ENCODE measurements around the gene CHID1. TPM values are rescaled to one million over a fixed set of nuclear protein-coding genes. Genes with fewer than 3 reads are reported as not detected.
A peak's percentile ranks its signal among the peaks of the same experiment; 100 is the strongest.

CHID1 gene
- total RNA-seq, 2 experiments from 2014 or later: 73.1 to 81.6 TPM

GRCh38 chr11:870127-870413, 40.5 kb downstream of the CHID1 start:
- H3K4me3 Mint-ChIP-seq: no peak overlapping the region
- no peaks in the 10 kb centered on the region for H3K27me3 Mint-ChIP-seq
- H3K36me3 Mint-ChIP-seq: peaks cover 1% of the 10 kb centered on the region
- no peaks in the 10 kb centered on the region for H3K4me1 Mint-ChIP-seq
- DNase-seq: no peak
- no peaks in the 10 kb centered on the region for H3K9me3 Mint-ChIP-seq
- H3K27ac Mint-ChIP-seq: no peak overlapping the region

- Mint-ChIP-seq H3K9me3 (no peaks in the 10 kb centered on the region), H3K36me3 (peaks cover 1% of the 10 kb centered on the region), H3K27ac (no peak overlapping the region), H3K4me1 (no peaks in the 10 kb centered on the region), H3K27me3 (no peaks in the 10 kb centered on the region), H3K4me3 (no peak overlapping the region)
- no peak for DNase-seq
These were observed 41.0 kb downstream of the CHID1 start for GRCh38 chr11:869399-870126.

- no peaks in the 10 kb centered on the region for H3K4me1 Mint-ChIP-seq
- DNase-seq: no peak
- H3K27ac Mint-ChIP-seq: peak overlapping the region; percentile 54
- H3K4me3 Mint-ChIP-seq: no peak overlapping the region
- no peaks in the 10 kb centered on the region for H3K9me3 Mint-ChIP-seq
- no peaks in the 10 kb centered on the region for H3K27me3 Mint-ChIP-seq
- H3K36me3 Mint-ChIP-seq: no peaks in the 10 kb centered on the region
These were observed 41.8 kb downstream of the CHID1 start for GRCh38 chr11:868802-869201.

GRCh38 chr11:868394-868793, 42.2 kb downstream of the CHID1 start:
- Mint-ChIP-seq H3K27ac (peak overlapping the region; percentile 54), H3K4me1 (no peaks in the 10 kb centered on the region), H3K9me3 (no peaks in the 10 kb centered on the region), H3K36me3 (no peaks in the 10 kb centered on the region), H3K4me3 (no peak overlapping the region), H3K27me3 (no peaks in the 10 kb centered on the region)
- DNase-seq: no peak

- Mint-ChIP-seq H3K27me3 (no peaks in the 10 kb centered on the region), H3K27ac (no peak overlapping the region), H3K9me3 (no peaks in the 10 kb centered on the region), H3K4me3 (no peak overlapping the region), H3K4me1 (no peaks in the 10 kb centered on the region), H3K36me3 (no peaks in the 10 kb centered on the region)
- no peak for DNase-seq
These were observed 42.7 kb downstream of the CHID1 start for GRCh38 chr11:867856-868358.

- no peaks in the 10 kb centered on the region for H3K36me3 Mint-ChIP-seq
- H3K4me1 Mint-ChIP-seq: no peaks in the 10 kb centered on the region
- H3K27me3 Mint-ChIP-seq: no peaks in the 10 kb centered on the region
- no peak overlapping the region for H3K4me3 Mint-ChIP-seq
- DNase-seq: no peak
- no peaks in the 10 kb centered on the region for H3K9me3 Mint-ChIP-seq
- H3K27ac Mint-ChIP-seq: no peak overlapping the region
These were observed 44.1 kb downstream of the CHID1 start for GRCh38 chr11:866481-866880.

GRCh38 chr11:865462-866430, 44.9 kb downstream of the CHID1 start:
- Mint-ChIP-seq H3K4me3 (no peak overlapping the region), H3K27ac (no peak overlapping the region), H3K4me1 (no peaks in the 10 kb centered on the region), H3K27me3 (no peaks in the 10 kb centered on the region), H3K9me3 (no peaks in the 10 kb centered on the region), H3K36me3 (no peaks in the 10 kb centered on the region)
- no peak for DNase-seq

GRCh38 chr11:864898-865297, 45.7 kb downstream of the CHID1 start:
- no peaks in the 10 kb centered on the region for H3K36me3 Mint-ChIP-seq
- DNase-seq: no peak
- H3K4me1 Mint-ChIP-seq: no peaks in the 10 kb centered on the region
- H3K9me3 Mint-ChIP-seq: no peaks in the 10 kb centered on the region
- no peaks in the 10 kb centered on the region for H3K27me3 Mint-ChIP-seq
- H3K27ac Mint-ChIP-seq: no peak overlapping the region
- no peak overlapping the region for H3K4me3 Mint-ChIP-seq

- DNase-seq: no peak
- Mint-ChIP-seq H3K27ac (no peak overlapping the region), H3K36me3 (no peaks in the 10 kb centered on the region), H3K4me1 (peaks cover 2% of the 10 kb centered on the region), H3K4me3 (no peak overlapping the region), H3K9me3 (no peaks in the 10 kb centered on the region), H3K27me3 (no peaks in the 10 kb centered on the region)
These were observed 46.4 kb downstream of the CHID1 start for GRCh38 chr11:863910-864827.

- no peaks in the 10 kb centered on the region for H3K9me3 Mint-ChIP-seq
- H3K4me3 Mint-ChIP-seq: no peak overlapping the region
- peaks cover 2% of the 10 kb centered on the region for H3K4me1 Mint-ChIP-seq
- no peak overlapping the region for H3K27ac Mint-ChIP-seq
- H3K27me3 Mint-ChIP-seq: no peaks in the 10 kb centered on the region
- H3K36me3 Mint-ChIP-seq: no peaks in the 10 kb centered on the region
- DNase-seq: no peak
These were observed 47.3 kb downstream of the CHID1 start for GRCh38 chr11:863023-863909.

GRCh38 chr11:862696-863022, 48.0 kb downstream of the CHID1 start:
- Mint-ChIP-seq H3K27ac (no peak overlapping the region), H3K4me3 (no peak overlapping the region), H3K27me3 (no peaks in the 10 kb centered on the region), H3K9me3 (no peaks in the 10 kb centered on the region), H3K4me1 (peaks cover 2% of the 10 kb centered on the region), H3K36me3 (no peaks in the 10 kb centered on the region)
- no peak for DNase-seq

- H3K4me1 Mint-ChIP-seq: peaks cover 2% of the 10 kb centered on the region
- H3K36me3 Mint-ChIP-seq: no peaks in the 10 kb centered on the region
- no peak for DNase-seq
- no peaks in the 10 kb centered on the region for H3K9me3 Mint-ChIP-seq
- H3K27ac Mint-ChIP-seq: no peak overlapping the region
- no peaks in the 10 kb centered on the region for H3K27me3 Mint-ChIP-seq
- no peak overlapping the region for H3K4me3 Mint-ChIP-seq
These were observed 48.4 kb downstream of the CHID1 start for GRCh38 chr11:862081-862661.

- Mint-ChIP-seq H3K27ac (no peak overlapping the region), H3K27me3 (no peaks in the 10 kb centered on the region), H3K36me3 (no peaks in the 10 kb centered on the region), H3K4me3 (no peak overlapping the region), H3K9me3 (no peaks in the 10 kb centered on the region), H3K4me1 (peaks cover 2% of the 10 kb centered on the region)
- DNase-seq: no peak
These were observed 49.5 kb downstream of the CHID1 start for GRCh38 chr11:861105-861479.
